OCI-LY1 (cell line): ENCODE measurements around the gene TMEM89.

ENCODE experiments used
- H2AFZ ChIP-seq: fragments of 200-600 bp; sonication (generic), shearing (Covaris generic); 2 replicates; pipeline ENCODE4 v1.6.0; 2014; ENCODE audit warnings: antibody characterized with exemption, mild to moderate bottlenecking, low read length
- H3F3A ChIP-seq: fragments of 200-600 bp; sonication (generic), shearing (Covaris generic); 2 replicates; pipeline ENCODE4 v1.6.0; 2014; ENCODE audit warnings: mild to moderate bottlenecking, antibody characterized with exemption, low read length, moderate library complexity; ENCODE audit not compliant: insufficient read depth
- H3K27ac ChIP-seq: fragments of 200-600 bp; sonication (generic); 2 replicates; pipeline ENCODE4 v1.5.1; 2014; ENCODE audit warnings: low read length, mixed run types, mild to moderate bottlenecking, low read depth; ENCODE audit not compliant: poor library complexity, severe bottlenecking
- H3K27me3 ChIP-seq: fragments of 200-600 bp; sonication (generic); 2 replicates; pipeline ENCODE4 v1.6.0; 2014; ENCODE audit warnings: antibody characterized with exemption, mild to moderate bottlenecking, low read length, moderate library complexity; ENCODE audit not compliant: insufficient read depth
- H3K36me3 ChIP-seq: fragments of 200-600 bp; sonication (generic); 2 replicates; pipeline ENCODE4 v1.6.1; 2014; ENCODE audit warnings: mild to moderate bottlenecking, antibody characterized with exemption, low read length, moderate library complexity, mixed read lengths; ENCODE audit not compliant: insufficient read depth
- H3K4me1 ChIP-seq: fragments of 200-600 bp; sonication (generic); 2 replicates; pipeline ENCODE4 v1.5.1; 2014; ENCODE audit warnings: mild to moderate bottlenecking, low read length, moderate library complexity; ENCODE audit not compliant: insufficient read depth, severe bottlenecking
- H3K4me2 ChIP-seq: fragments of 200-600 bp; sonication (generic), shearing (Covaris generic); 2 replicates; pipeline ENCODE4 v1.6.1; 2014; ENCODE audit warnings: low read length
- H3K4me3 ChIP-seq: fragments of 200-600 bp; sonication (generic); 2 replicates; pipeline ENCODE4 v1.5.1; 2014; ENCODE audit warnings: low read length, low read depth, mild to moderate bottlenecking, mixed read lengths; ENCODE audit not compliant: poor library complexity, severe bottlenecking
- H3K79me2 ChIP-seq: fragments of 200-600 bp; shearing (Covaris generic); 2 replicates; pipeline ENCODE4 v1.6.1; 2016; ENCODE audit warnings: mixed run types, low read length, mixed read lengths; ENCODE audit not compliant: insufficient read depth
- H3K9ac ChIP-seq: fragments of 200-600 bp; sonication (generic), shearing (Covaris generic); 2 replicates; pipeline ENCODE4 v1.6.1; 2014; ENCODE audit warnings: mild to moderate bottlenecking, low read length, mixed read lengths
- H3K9me2 ChIP-seq: fragments of 200-600 bp; sonication (generic), shearing (Covaris generic); 2 replicates; pipeline ENCODE4 v1.6.1; 2014; ENCODE audit warnings: low read depth, mild to moderate bottlenecking, low read length, mixed read lengths
- H3K9me3 ChIP-seq: fragments of 200-600 bp; shearing (Covaris generic); 2 replicates; pipeline ENCODE4 v1.6.1; 2014; ENCODE audit warnings: low read length, mixed read lengths
- H4K20me1 ChIP-seq: fragments of 200-600 bp; sonication (generic), shearing (Covaris generic); 2 replicates; pipeline ENCODE4 v1.6.0; 2016; ENCODE audit warnings: mild to moderate bottlenecking, low read length; ENCODE audit not compliant: insufficient read depth
- EZH2 ChIP-seq: fragments of 200-600 bp; sonication (generic), shearing (Covaris generic); IDR thresholded peaks from 2 replicates; pipeline ENCODE4 v1.8.0; 2017; ENCODE audit warnings: borderline replicate concordance, mixed run types, mild to moderate bottlenecking, antibody characterized with exemption, low read length, moderate library complexity, mixed read lengths
- TF ChIP-seq, protein P1 (sequence below): fragments of 200-600 bp; sonication (generic), shearing (Covaris generic); IDR thresholded peaks from 2 replicates; pipeline ENCODE4 v1.5.1; 2017; ENCODE audit warnings: mild to moderate bottlenecking, antibody characterized with exemption, low read length, moderate library complexity, mixed read lengths

Gene TMEM89

GRCh38 chr3:48661501-48662144 is 40.1 kb upstream of the TMEM89 start:
- no peak overlapping the region for H3K9ac ChIP-seq
- no peaks in the 10 kb centered on the region for H3F3A ChIP-seq
- no peak overlapping the region for H2AFZ ChIP-seq
- TF ChIP-seq EZH2: no peak
- TF ChIP-seq, protein P1, sequence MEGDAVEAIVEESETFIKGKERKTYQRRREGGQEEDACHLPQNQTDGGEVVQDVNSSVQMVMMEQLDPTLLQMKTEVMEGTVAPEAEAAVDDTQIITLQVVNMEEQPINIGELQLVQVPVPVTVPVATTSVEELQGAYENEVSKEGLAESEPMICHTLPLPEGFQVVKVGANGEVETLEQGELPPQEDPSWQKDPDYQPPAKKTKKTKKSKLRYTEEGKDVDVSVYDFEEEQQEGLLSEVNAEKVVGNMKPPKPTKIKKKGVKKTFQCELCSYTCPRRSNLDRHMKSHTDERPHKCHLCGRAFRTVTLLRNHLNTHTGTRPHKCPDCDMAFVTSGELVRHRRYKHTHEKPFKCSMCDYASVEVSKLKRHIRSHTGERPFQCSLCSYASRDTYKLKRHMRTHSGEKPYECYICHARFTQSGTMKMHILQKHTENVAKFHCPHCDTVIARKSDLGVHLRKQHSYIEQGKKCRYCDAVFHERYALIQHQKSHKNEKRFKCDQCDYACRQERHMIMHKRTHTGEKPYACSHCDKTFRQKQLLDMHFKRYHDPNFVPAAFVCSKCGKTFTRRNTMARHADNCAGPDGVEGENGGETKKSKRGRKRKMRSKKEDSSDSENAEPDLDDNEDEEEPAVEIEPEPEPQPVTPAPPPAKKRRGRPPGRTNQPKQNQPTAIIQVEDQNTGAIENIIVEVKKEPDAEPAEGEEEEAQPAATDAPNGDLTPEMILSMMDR: no peak
- peak overlapping the region; percentile 51 for H3K4me3 ChIP-seq
- peaks cover 15% of the 10 kb centered on the region for H3K4me1 ChIP-seq
- no peaks in the 10 kb centered on the region for H3K79me2 ChIP-seq
- no peaks in the 10 kb centered on the region for H3K9me2 ChIP-seq
- H4K20me1 ChIP-seq: no peaks in the 10 kb centered on the region
- H3K9me3 ChIP-seq: no peaks in the 10 kb centered on the region
- H3K36me3 ChIP-seq: 0 out of 2 replicates have a peak, but pooled peaks cover 5% of the 10 kb centered on the region
- H3K4me2 ChIP-seq: peak overlapping the region; percentile 66
- H3K27me3 ChIP-seq: no peaks in the 10 kb centered on the region
- no peak overlapping the region for H3K27ac ChIP-seq

GRCh38 chr3:48660800-48661400 is 39.3 kb upstream of the TMEM89 start:
- Histone ChIP-seq H3K9me3 (no peaks in the 10 kb centered on the region), H3F3A (no peaks in the 10 kb centered on the region), H3K79me2 (no peaks in the 10 kb centered on the region), H3K27me3 (no peaks in the 10 kb centered on the region), H3K9me2 (no peaks in the 10 kb centered on the region), H4K20me1 (no peaks in the 10 kb centered on the region), H3K4me3 (no peak overlapping the region), H3K4me1 (peaks cover 17% of the 10 kb centered on the region), H3K4me2 (peak overlapping the region; percentile 66; the same call in 1 of the 2 replicates), H3K27ac (no peak overlapping the region), H3K36me3 (no peaks in the 10 kb centered on the region), H2AFZ (no peak overlapping the region), H3K9ac (no peak overlapping the region)
- TF ChIP-seq, protein P1: no peak
- TF ChIP-seq EZH2: no peak

DNA sequence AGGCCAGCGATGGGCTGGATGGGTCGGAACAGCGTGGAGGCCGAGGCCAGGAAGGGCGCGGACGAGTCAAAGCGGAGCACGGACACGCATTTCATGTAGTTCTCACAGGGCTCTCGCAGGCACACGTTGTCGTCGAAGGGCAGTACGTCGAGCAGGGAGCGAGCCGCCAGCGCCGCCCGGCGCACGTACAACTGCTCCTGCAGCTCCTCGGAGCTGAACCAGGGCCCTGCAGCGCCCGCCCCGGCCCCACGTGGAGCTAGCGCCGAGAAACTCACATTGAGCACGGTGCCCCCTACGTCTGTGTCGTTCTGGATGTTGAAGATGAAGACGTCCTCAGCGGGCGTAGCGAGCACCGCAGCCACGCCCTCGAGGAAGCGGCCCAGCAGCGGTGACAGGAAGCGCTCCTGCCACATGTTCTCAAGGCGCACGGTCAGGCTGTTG is 35.3 kb upstream of the TMEM89 start:
- H3K9ac ChIP-seq: peak overlapping the region; percentile 56
- H3F3A ChIP-seq: no peaks in the 10 kb centered on the region
- peak overlapping the region; percentile 59 for H3K4me3 ChIP-seq
- peak overlapping the region; percentile 60 for H3K4me2 ChIP-seq
- no peaks in the 10 kb centered on the region for H3K36me3 ChIP-seq
- no peak overlapping the region for H2AFZ ChIP-seq
- no peaks in the 10 kb centered on the region for H3K9me3 ChIP-seq
- peak overlapping the region; percentile 60 for H3K27ac ChIP-seq
- no peaks in the 10 kb centered on the region for H3K79me2 ChIP-seq
- H3K9me2 ChIP-seq: no peaks in the 10 kb centered on the region
- H3K4me1 ChIP-seq: peaks cover 18% of the 10 kb centered on the region
- no peaks in the 10 kb centered on the region for H3K27me3 ChIP-seq
- no peaks in the 10 kb centered on the region for H4K20me1 ChIP-seq
- TF ChIP-seq, protein P1: no peak
- TF ChIP-seq EZH2: no peak
